ENCODE data around the gene DCC.

The DCC gene

DNA sequence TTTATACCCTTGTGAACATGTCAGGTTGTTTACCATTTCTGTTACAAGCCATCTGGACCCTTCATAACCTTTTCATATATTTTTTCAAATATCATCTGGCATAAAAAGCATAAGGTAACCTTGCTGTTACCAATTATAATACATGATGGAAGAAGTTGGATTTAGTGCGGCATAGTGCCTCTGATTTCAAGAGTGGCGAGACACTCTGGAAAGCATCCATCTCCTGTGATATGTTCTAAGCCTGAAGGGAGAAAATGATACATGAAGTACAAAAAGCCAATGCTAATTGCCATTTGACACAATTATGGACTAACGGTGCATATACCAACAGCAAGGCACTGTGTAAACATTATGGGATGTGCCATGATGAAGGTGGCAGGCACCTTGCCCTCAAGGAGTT is 75.1 kb downstream of the DCC start:
- H3K9me3 ChIP-seq, result no peaks in the 10 kb centered on the region
- H3K36me3 ChIP-seq, result no peaks in the 10 kb centered on the region

DNA sequence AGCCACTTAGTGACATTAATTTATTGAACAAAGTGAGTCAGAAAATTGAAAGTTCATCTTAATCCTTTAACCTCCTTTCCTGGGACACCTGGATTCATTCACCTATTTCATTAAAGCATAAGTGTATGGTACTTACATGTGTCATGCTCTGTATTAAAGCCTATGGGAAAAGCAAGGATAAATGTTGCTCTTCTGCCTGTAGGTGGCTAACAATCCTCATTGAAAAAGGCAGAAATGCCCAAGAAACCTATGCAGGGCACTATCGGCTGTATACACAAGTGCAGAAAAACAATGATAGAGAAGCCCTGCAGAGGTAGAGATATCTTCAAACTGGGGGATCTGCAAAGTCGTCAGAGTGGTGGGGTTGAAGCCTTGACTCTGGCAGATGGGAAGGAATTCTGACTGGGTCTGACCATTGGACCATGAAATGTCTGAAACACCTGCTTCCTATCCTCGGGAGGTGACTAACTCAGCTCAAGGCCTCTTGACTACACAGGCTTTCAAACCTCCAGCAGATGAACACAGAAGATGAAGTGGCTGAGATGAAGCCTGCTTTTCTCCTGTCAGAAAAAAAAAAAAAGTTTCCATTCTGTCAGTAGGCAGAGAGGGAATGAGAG is 83.1 kb downstream of the DCC start:
- Histone ChIP-seq H3K4me3 (no peak overlapping the region), H3K4me1 (peaks cover 15% of the 10 kb centered on the region), H3K36me3 (no peaks in the 10 kb centered on the region), H4K20me1 (no peaks in the 10 kb centered on the region), H3K4me2 (peak overlapping the region; percentile 35), H3K9ac (no peak overlapping the region), H3K27ac (no peak overlapping the region), H3K9me3 (no peaks in the 10 kb centered on the region), H3K27me3 (no peaks in the 10 kb centered on the region)
- TF ChIP-seq Cebpa-rat (IDR thresholded peaks at IDR 0.05), result no peak

More for the DNA sequence above, 75.1 kb downstream of the DCC start:
- Histone ChIP-seq H4K20me1 (no peaks in the 10 kb centered on the region), H3K4me2 (no peak overlapping the region), H3K9ac (no peak overlapping the region), H3K4me1 (no peaks in the 10 kb centered on the region), H3K27me3 (no peaks in the 10 kb centered on the region), H3K4me3 (no peak overlapping the region), H3K27ac (no peak overlapping the region)
- no peak for TF ChIP-seq Cebpa-rat (IDR thresholded peaks at IDR 0.05)

GRCh38 chr18:52426041-52426440 is 86.0 kb downstream of the DCC start:
- Histone ChIP-seq H3K9ac (no peak overlapping the region), H4K20me1 (no peaks in the 10 kb centered on the region)
- no peak for TF ChIP-seq Cebpa-rat (IDR thresholded peaks at IDR 0.05)

GRCh38 chr18:52426462-52426861 is 86.5 kb downstream of the DCC start:
- H3K27me3 ChIP-seq, result no peaks in the 10 kb centered on the region
- no peaks in the 10 kb centered on the region for H3K36me3 ChIP-seq
- no peaks in the 10 kb centered on the region for H3K9me3 ChIP-seq
- TF ChIP-seq Cebpa-rat (IDR thresholded peaks at IDR 0.05), result no peak
- H3K4me2 ChIP-seq, result no peak overlapping the region
- peaks cover 15% of the 10 kb centered on the region for H3K4me1 ChIP-seq
- H3K27ac ChIP-seq, result no peak overlapping the region
- H3K4me3 ChIP-seq, result no peak overlapping the region
- no peaks in the 10 kb centered on the region for H4K20me1 ChIP-seq
- H3K9ac ChIP-seq, result no peak overlapping the region

More at GRCh38 chr18:52426041-52426440, 86.0 kb downstream of the DCC start:
- no peaks in the 10 kb centered on the region for H3K36me3 ChIP-seq
- H3K27ac ChIP-seq, result no peak overlapping the region
- no peak overlapping the region for H3K4me3 ChIP-seq
- peaks cover 15% of the 10 kb centered on the region for H3K4me1 ChIP-seq
- H3K4me2 ChIP-seq, result no peak overlapping the region
- no peaks in the 10 kb centered on the region for H3K27me3 ChIP-seq
- no peaks in the 10 kb centered on the region for H3K9me3 ChIP-seq

- Histone ChIP-seq H3K9me3 (no peaks in the 10 kb centered on the region), H3K9ac (no peak overlapping the region), H3K4me1 (peaks cover 15% of the 10 kb centered on the region), H3K27ac (no peak overlapping the region), H3K4me2 (no peak overlapping the region), H3K4me3 (no peak overlapping the region), H3K36me3 (no peaks in the 10 kb centered on the region), H3K27me3 (no peaks in the 10 kb centered on the region), H4K20me1 (no peaks in the 10 kb centered on the region)
- TF ChIP-seq Cebpa-rat (IDR thresholded peaks at IDR 0.05), result no peak
Measured at GRCh38 chr18:52427521-52428175, 87.7 kb downstream of the DCC start.

- no peak overlapping the region for H3K27ac ChIP-seq
- H3K4me3 ChIP-seq, result no peak overlapping the region
- no peaks in the 10 kb centered on the region for H3K4me1 ChIP-seq
- H3K4me2 ChIP-seq, result no peak overlapping the region
- H3K9ac ChIP-seq, result no peak overlapping the region
- no peaks in the 10 kb centered on the region for H3K9me3 ChIP-seq
- H4K20me1 ChIP-seq, result no peaks in the 10 kb centered on the region
- no peaks in the 10 kb centered on the region for H3K27me3 ChIP-seq
- no peaks in the 10 kb centered on the region for H3K36me3 ChIP-seq
- TF ChIP-seq Cebpa-rat (IDR thresholded peaks at IDR 0.05), result no peak
Measured at GRCh38 chr18:52431683-52432082, 91.7 kb downstream of the DCC start.

- no peaks in the 10 kb centered on the region for H3K9me3 ChIP-seq
- no peak overlapping the region for H3K27ac ChIP-seq
- no peaks in the 10 kb centered on the region for H3K27me3 ChIP-seq
- H3K4me1 ChIP-seq, result no peaks in the 10 kb centered on the region
- no peak overlapping the region for H3K4me2 ChIP-seq
- no peaks in the 10 kb centered on the region for H4K20me1 ChIP-seq
- H3K36me3 ChIP-seq, result no peaks in the 10 kb centered on the region
- no peak overlapping the region for H3K9ac ChIP-seq
- no peak overlapping the region for H3K4me3 ChIP-seq
- no peak for TF ChIP-seq Cebpa-rat (IDR thresholded peaks at IDR 0.05)
Measured at GRCh38 chr18:52433797-52434196, 93.8 kb downstream of the DCC start.

- Histone ChIP-seq H3K4me2 (no peak overlapping the region), H4K20me1 (no peaks in the 10 kb centered on the region), H3K27me3 (no peaks in the 10 kb centered on the region), H3K36me3 (no peaks in the 10 kb centered on the region), H3K4me3 (no peak overlapping the region), H3K27ac (no peak overlapping the region), H3K4me1 (no peaks in the 10 kb centered on the region), H3K9me3 (no peaks in the 10 kb centered on the region), H3K9ac (no peak overlapping the region)
- no peak for TF ChIP-seq Cebpa-rat (IDR thresholded peaks at IDR 0.05)
Measured at GRCh38 chr18:52435301-52435700, 95.3 kb downstream of the DCC start.

- no peak overlapping the region for H3K27ac ChIP-seq
- H3K9me3 ChIP-seq, result no peaks in the 10 kb centered on the region
- H3K4me2 ChIP-seq, result no peak overlapping the region
- H3K27me3 ChIP-seq, result no peaks in the 10 kb centered on the region
- H4K20me1 ChIP-seq, result no peaks in the 10 kb centered on the region
- TF ChIP-seq Cebpa-rat (IDR thresholded peaks at IDR 0.05), result no peak
- no peak overlapping the region for H3K4me3 ChIP-seq
- no peak overlapping the region for H3K9ac ChIP-seq
- H3K36me3 ChIP-seq, result no peaks in the 10 kb centered on the region
- no peaks in the 10 kb centered on the region for H3K4me1 ChIP-seq
Measured at GRCh38 chr18:52437161-52437560, 97.2 kb downstream of the DCC start.

DNA sequence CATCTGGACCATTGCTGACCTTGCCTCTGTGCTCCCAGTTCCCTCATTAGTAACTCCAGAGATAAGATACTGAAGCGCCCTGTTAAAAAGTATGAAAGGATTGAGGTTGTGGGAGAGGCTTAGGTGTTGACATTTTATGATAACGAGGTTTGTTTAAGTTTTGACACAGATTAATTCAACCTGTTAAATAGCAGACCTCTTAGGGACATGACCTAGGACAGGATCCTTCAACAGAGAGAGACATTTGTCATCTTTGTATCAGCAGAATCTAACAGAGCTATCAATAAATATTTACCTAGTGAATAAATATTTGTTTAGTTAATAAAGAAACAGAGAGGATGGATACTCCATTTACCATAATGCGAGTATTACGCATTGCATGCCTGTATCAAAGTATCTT is 99.5 kb downstream of the DCC start:
- no peaks in the 10 kb centered on the region for H3K27me3 ChIP-seq
- no peaks in the 10 kb centered on the region for H3K4me1 ChIP-seq
- no peaks in the 10 kb centered on the region for H3K36me3 ChIP-seq
- H3K4me3 ChIP-seq, result no peak overlapping the region
- H3K9ac ChIP-seq, result no peak overlapping the region
- no peak overlapping the region for H3K27ac ChIP-seq
- H3K4me2 ChIP-seq, result no peak overlapping the region
- H4K20me1 ChIP-seq, result no peaks in the 10 kb centered on the region
- no peaks in the 10 kb centered on the region for H3K9me3 ChIP-seq
- TF ChIP-seq Cebpa-rat (IDR thresholded peaks at IDR 0.05), result no peak

Measured in BLaER1 (cell line).